ENCODE measurements around the gene HCRTR1. TPM values are rescaled to one million over a fixed set of nuclear protein-coding genes. Genes with fewer than 3 reads are reported as not detected.

Gene HCRTR1
- total RNA-seq, 1 experiment from 2014 or later: not detected

GRCh38 chr1:31571340-31572295 is 45.9 kb upstream of the HCRTR1 start:
- POLR2A ChIA-PET (ENCODE audit: low non-redundant PET): no interaction called here
- CTCF ChIA-PET: interaction anchor here (1.4 kb wide), 1 partner anchor 47 kb away, joined by 4 read pairs; no protein-coding TSS in a partner anchor
- TF ChIP-seq CTCF (conservative IDR thresholded peaks at IDR 0.05; ENCODE audit: low read depth, low read length) (no peak), EZH2 (IDR thresholded peaks at IDR 0.05; ENCODE audit: borderline replicate concordance, low read depth, low read length, poor library complexity, severe bottlenecking) (no peak)
- H3K9me3 ChIP-seq (ENCODE audit: low read depth, low read length, poor library complexity, severe bottlenecking): no peaks in the 10 kb centered on the region
- intact Hi-C loops (cut with micrococcal nuclease; ENCODE audit: unreplicated experiment): no loop called here
- DNase-seq (ENCODE audit: low spot score): no peak
- no peaks in the 10 kb centered on the region for H3K4me1 ChIP-seq (ENCODE audit: insufficient read depth, low read length, poor library complexity, severe bottlenecking)
- H3K4me3 ChIP-seq (ENCODE audit: low read depth, low read length, poor library complexity, severe bottlenecking): no peak overlapping the region
- no peak overlapping the region for H3K27ac ChIP-seq (ENCODE audit: low read depth, low read length, poor library complexity, severe bottlenecking)
- BruUV-seq (replicated peaks): no TSS peak
- no peaks in the 10 kb centered on the region for H3K27me3 ChIP-seq (replicated peaks; ENCODE audit: insufficient read depth, low read depth, low read length, poor library complexity)
- H3K36me3 ChIP-seq (ENCODE audit: insufficient read depth, low read length, poor library complexity, severe bottlenecking): no peaks in the 10 kb centered on the region

GRCh38 chr1:31572323-31573104 is 45.0 kb upstream of the HCRTR1 start:
- H3K27ac ChIP-seq (ENCODE audit: low read depth, low read length, poor library complexity, severe bottlenecking): no peak overlapping the region
- intact Hi-C loops (cut with micrococcal nuclease; ENCODE audit: unreplicated experiment): no loop called here
- DNase-seq (ENCODE audit: low spot score): no peak
- TF ChIP-seq CTCF (conservative IDR thresholded peaks at IDR 0.05; ENCODE audit: low read depth, low read length): no peak
- ChIA-PET POLR2A (ENCODE audit: low non-redundant PET) (no interaction called here), CTCF (no interaction called here)
- H3K27me3 ChIP-seq (replicated peaks; ENCODE audit: insufficient read depth, low read depth, low read length, poor library complexity): no peaks in the 10 kb centered on the region
- no TSS peak for BruUV-seq (replicated peaks)
- H3K4me3 ChIP-seq (ENCODE audit: low read depth, low read length, poor library complexity, severe bottlenecking): no peak overlapping the region
- H3K36me3 ChIP-seq (ENCODE audit: insufficient read depth, low read length, poor library complexity, severe bottlenecking): no peaks in the 10 kb centered on the region
- H3K9me3 ChIP-seq (ENCODE audit: low read depth, low read length, poor library complexity, severe bottlenecking): no peaks in the 10 kb centered on the region
- no peaks in the 10 kb centered on the region for H3K4me1 ChIP-seq (ENCODE audit: insufficient read depth, low read length, poor library complexity, severe bottlenecking)

GRCh38 chr1:31573261-31573660 is 44.2 kb upstream of the HCRTR1 start:
- BruUV-seq (replicated peaks): no TSS peak
- Histone ChIP-seq H3K9me3 (ENCODE audit: low read depth, low read length, poor library complexity, severe bottlenecking) (no peaks in the 10 kb centered on the region), H3K27me3 (replicated peaks; ENCODE audit: insufficient read depth, low read depth, low read length, poor library complexity) (no peaks in the 10 kb centered on the region), H3K27ac (ENCODE audit: low read depth, low read length, poor library complexity, severe bottlenecking) (no peak overlapping the region), H3K36me3 (ENCODE audit: insufficient read depth, low read length, poor library complexity, severe bottlenecking) (no peaks in the 10 kb centered on the region), H3K4me1 (ENCODE audit: insufficient read depth, low read length, poor library complexity, severe bottlenecking) (no peaks in the 10 kb centered on the region), H3K4me3 (ENCODE audit: low read depth, low read length, poor library complexity, severe bottlenecking) (no peak overlapping the region)
- intact Hi-C loops (cut with micrococcal nuclease; ENCODE audit: unreplicated experiment): no loop called here
- ChIA-PET CTCF (no interaction called here), POLR2A (ENCODE audit: low non-redundant PET) (no interaction called here)
- no peak for TF ChIP-seq EZH2 (IDR thresholded peaks at IDR 0.05; ENCODE audit: borderline replicate concordance, low read depth, low read length, poor library complexity, severe bottlenecking)
- TF ChIP-seq CTCF (conservative IDR thresholded peaks at IDR 0.05; ENCODE audit: low read depth, low read length): no peak
- no peak for DNase-seq (ENCODE audit: low spot score)

All from A673 (cell line).